Glomerular visceral epithelial cell (primary cell): ENCODE results near the gene LZTFL1.

Experiments used
- DNase-seq: peaks from one replicate; pipeline ENCODE4 v3.0.0-alpha.2; 2016; ENCODE audit errors: extremely low spot score

Gene LZTFL1

GRCh38 chr3:45786801-45787495 is 55.0 kb downstream of the LZTFL1 start:
- no peak for DNase-seq

GRCh38 chr3:45785605-45786150 is 56.2 kb downstream of the LZTFL1 start:
- no peak for DNase-seq

- no peak for DNase-seq
Observed at GRCh38 chr3:45783667-45784066, 58.3 kb downstream of the LZTFL1 start.

GRCh38 chr3:45782381-45782780 is 59.5 kb downstream of the LZTFL1 start:
- DNase-seq = no peak

GRCh38 chr3:45781841-45782240 is 60.1 kb downstream of the LZTFL1 start:
- DNase-seq = no peak

- no peak for DNase-seq
Observed at GRCh38 chr3:45781271-45781670, 60.6 kb downstream of the LZTFL1 start.

GRCh38 chr3:45779746-45780735 is 61.9 kb downstream of the LZTFL1 start:
- no peak for DNase-seq

- DNase-seq = no peak
Observed at GRCh38 chr3:45778761-45779201, 63.1 kb downstream of the LZTFL1 start.

GRCh38 chr3:45777746-45778386 is 64.1 kb downstream of the LZTFL1 start:
- no peak for DNase-seq

GRCh38 chr3:45777111-45777745 is 64.7 kb downstream of the LZTFL1 start:
- DNase-seq = no peak

- DNase-seq = no peak
Observed at GRCh38 chr3:45776611-45777010, 65.3 kb downstream of the LZTFL1 start.

- DNase-seq = no peak
Observed at GRCh38 chr3:45776301-45776595, 65.7 kb downstream of the LZTFL1 start.

GRCh38 chr3:45775571-45776300 is 66.2 kb downstream of the LZTFL1 start:
- DNase-seq = no peak

- no peak for DNase-seq
Observed at GRCh38 chr3:45774581-45775521, 67.1 kb downstream of the LZTFL1 start.

- no peak for DNase-seq
Observed at GRCh38 chr3:45773714-45774449, 68.0 kb downstream of the LZTFL1 start.
